GM19043 (cell line): ENCODE results near the gene TPX2.

ENCODE experiments used
- ATAC-seq: cut with Tn5 transposase; IDR thresholded peaks from one replicate; pipeline ENCODE4 v1.9.1; 2021; ENCODE audit warnings: low read depth; ENCODE audit not compliant: unreplicated experiment

The TPX2 gene

GRCh38 chr20:31738729-31739549, at the start of gene TPX2:
Gene TPX2, plus strand, starts transcription at chr20:31739290. Its CDS starts 18,187 bp downstream, at chr20:31757477.
- peak; percentile 95 for ATAC-seq

GRCh38 chr20:31690124-31690666, 48.9 kb upstream of the TPX2 start:
- no peak for ATAC-seq

- no peak for ATAC-seq
These were observed 47.3 kb upstream of the TPX2 start for GRCh38 chr20:31691646-31692275.

GRCh38 chr20:31693402-31693801, 45.7 kb upstream of the TPX2 start:
- ATAC-seq, result no peak

- ATAC-seq, result no peak
These were observed 45.0 kb upstream of the TPX2 start for GRCh38 chr20:31693987-31694661.

GRCh38 chr20:31694842-31695593, 44.1 kb upstream of the TPX2 start:
- no peak for ATAC-seq

- no peak for ATAC-seq
These were observed 43.0 kb upstream of the TPX2 start for GRCh38 chr20:31695849-31696804.

GRCh38 chr20:31698243-31698802, 40.8 kb upstream of the TPX2 start:
- no peak for ATAC-seq

- peak; percentile 99 for ATAC-seq
These were observed 40.0 kb upstream of the TPX2 start for GRCh38 chr20:31698803-31699718.

GRCh38 chr20:31699801-31700728, 39.0 kb upstream of the TPX2 start:
- no peak for ATAC-seq

- ATAC-seq, result no peak
These were observed 38.3 kb upstream of the TPX2 start for GRCh38 chr20:31700747-31701146.

- no peak for ATAC-seq
These were observed 37.5 kb upstream of the TPX2 start for GRCh38 chr20:31701591-31701990.

- ATAC-seq, result no peak
These were observed 34.6 kb upstream of the TPX2 start for GRCh38 chr20:31704225-31705119.

- no peak for ATAC-seq
These were observed 33.9 kb upstream of the TPX2 start for GRCh38 chr20:31705191-31705590.

- ATAC-seq, result peak; percentile 84
These were observed 33.2 kb upstream of the TPX2 start for GRCh38 chr20:31705598-31706597.
